Activated CD4-positive, alpha-beta T cell treated with anti-CD3 and anti-CD28 coated beads, Interleukin-2, amount 50 U/mL, for 1 hour (primary cell): ENCODE measurements around the gene STAG3.
"Not testable (repeated sequence)": the region's sequence is repeated elsewhere in the genome, so short reads cannot be mapped to it uniquely, and the experiment has no call there.

Experiments used
- DNase-seq: peaks from one replicate; pipeline ENCODE4 v3.0.0-alpha.2; 2020

The STAG3 gene, protein sequence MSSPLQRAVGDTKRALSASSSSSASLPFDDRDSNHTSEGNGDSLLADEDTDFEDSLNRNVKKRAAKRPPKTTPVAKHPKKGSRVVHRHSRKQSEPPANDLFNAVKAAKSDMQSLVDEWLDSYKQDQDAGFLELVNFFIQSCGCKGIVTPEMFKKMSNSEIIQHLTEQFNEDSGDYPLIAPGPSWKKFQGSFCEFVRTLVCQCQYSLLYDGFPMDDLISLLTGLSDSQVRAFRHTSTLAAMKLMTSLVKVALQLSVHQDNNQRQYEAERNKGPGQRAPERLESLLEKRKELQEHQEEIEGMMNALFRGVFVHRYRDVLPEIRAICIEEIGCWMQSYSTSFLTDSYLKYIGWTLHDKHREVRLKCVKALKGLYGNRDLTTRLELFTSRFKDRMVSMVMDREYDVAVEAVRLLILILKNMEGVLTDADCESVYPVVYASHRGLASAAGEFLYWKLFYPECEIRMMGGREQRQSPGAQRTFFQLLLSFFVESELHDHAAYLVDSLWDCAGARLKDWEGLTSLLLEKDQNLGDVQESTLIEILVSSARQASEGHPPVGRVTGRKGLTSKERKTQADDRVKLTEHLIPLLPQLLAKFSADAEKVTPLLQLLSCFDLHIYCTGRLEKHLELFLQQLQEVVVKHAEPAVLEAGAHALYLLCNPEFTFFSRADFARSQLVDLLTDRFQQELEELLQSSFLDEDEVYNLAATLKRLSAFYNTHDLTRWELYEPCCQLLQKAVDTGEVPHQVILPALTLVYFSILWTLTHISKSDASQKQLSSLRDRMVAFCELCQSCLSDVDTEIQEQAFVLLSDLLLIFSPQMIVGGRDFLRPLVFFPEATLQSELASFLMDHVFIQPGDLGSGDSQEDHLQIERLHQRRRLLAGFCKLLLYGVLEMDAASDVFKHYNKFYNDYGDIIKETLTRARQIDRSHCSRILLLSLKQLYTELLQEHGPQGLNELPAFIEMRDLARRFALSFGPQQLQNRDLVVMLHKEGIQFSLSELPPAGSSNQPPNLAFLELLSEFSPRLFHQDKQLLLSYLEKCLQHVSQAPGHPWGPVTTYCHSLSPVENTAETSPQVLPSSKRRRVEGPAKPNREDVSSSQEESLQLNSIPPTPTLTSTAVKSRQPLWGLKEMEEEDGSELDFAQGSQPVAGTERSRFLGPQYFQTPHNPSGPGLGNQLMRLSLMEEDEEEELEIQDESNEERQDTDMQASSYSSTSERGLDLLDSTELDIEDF

DNA sequence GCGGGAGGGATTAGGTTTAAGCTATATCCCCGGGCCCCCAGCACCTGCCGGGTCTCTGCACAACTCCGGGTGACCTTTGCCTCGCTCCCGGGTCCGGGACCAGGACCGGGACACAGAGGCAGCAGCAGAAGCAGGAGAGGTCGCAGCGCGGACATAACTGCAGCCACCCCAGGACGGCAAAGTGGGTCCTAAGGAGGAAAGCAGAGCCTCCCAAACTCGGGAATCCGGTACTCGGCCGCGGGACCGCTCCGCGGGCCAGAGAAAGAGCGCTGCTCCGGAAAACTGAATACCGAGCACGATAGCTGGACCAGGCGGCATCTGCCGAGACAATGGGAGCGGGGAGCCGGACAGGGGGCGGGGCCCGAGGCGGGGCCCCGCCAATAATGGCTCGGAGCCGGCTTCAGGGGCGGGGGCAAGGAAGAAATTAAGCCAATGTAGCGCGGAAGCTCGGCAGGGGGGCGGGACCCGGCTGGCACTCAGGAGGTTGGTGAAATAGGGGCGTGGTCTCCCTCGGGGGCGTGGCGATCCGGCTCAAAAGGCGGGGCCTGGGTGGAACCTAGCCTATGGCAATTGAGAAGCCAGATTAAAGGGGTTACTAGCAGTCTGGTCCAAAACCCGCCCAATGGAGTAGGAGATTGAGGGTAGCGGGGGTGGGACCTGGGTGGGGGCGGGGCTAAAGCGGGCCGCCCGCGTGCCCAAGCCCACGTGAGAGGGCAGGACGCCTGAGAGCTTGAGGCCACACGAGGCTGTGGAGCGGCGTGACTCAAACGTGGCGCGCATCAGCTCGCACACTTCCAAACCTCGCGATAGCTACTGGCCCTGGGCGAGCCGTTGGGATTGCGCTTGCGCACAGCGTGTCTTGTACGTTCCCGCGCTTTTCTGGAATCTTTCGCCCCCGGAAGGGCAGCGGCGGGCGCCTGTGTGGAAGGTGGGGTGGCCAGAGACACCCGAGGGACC, at the start of gene STAG3, which contains the start of gene GPC2:
TSS of gene STAG3 (plus strand) at position 874 of the 957 bp plus-strand sequence. CDS start 2,639 bp downstream, outside the sequence.
TSS of gene GPC2 (minus strand) at position 337 of the 957 bp plus-strand sequence. CDS start at position 155, 182 bp downstream.
- peak; percentile 98 for DNase-seq

DNA sequence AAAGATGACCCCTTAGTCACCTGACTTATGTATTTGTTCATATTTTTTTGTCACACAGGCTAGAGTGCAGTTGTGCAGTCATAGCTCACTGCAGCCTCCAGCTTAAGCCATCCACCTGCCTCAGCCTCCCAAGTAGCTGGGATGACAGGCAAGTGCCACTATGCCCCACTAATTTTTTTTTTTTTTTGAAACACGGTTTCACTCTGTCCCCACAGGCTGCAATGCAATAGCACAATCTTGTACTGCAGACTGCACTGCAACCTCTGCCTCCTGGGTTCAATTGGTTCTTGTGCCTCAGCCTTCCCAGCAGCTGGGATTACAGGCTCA, 49.1 kb upstream of the STAG3 start:
- no peak for DNase-seq

DNA sequence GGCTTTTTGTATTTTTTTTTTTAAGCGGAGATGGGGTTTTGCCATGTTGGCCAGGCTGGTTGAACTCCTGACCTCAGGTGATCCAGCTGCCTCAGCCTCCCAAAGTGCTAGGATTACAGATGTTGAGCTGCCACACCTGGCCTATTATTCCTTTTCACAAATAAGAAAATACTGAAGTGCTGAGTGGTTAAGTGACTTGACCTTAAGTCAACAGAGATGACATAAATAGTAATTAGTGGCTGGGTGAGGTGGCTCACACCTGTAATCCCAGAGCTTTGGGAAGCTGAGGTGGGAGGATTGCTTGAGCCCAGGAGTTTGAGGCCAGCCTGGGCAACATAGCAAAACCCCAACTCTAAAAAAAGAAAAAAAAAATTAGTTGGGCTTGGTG, 47.5 kb upstream of the STAG3 start:
- not testable (repeated sequence) for DNase-seq

DNA sequence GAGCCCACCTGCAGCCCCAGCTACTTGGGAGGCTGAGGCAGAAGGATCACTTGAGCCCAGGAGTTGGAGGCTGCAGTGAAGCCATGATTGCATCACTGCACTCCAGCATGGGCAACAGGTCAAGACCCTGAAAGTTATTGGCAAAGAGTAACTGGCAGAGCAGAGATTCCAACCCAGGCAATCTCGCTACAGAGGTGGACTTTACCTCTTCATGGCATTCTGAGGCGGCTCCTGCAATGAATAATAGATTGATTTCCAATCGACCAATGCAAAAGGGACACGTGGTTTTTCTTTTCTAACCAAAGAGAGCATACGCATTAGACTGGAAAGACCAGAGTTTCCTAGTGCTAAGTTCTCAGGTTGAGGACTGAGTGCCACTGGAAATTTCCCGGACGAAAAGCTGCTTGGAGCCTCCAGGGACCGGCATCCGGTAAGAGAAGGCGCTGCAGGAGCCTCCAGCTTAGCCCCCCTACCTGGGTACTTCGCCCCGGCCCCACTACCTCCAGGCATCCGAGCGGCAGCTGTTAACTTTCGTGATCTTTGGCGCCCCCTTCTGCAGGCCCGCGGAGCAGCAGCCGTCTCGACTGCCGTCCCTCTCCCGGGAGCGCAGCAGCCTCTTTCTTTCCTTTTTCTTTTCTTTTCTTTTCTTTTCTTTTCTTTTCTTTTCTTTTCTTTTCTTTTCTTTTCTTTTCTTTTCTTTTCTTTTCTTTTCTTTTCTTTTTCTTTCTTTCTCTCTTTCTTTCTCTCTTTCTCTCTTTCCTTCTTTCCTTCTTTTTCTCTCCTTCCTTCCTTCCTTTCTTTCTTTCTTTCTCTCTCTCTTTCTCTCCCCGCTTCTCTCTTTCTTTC, 46.9 kb upstream of the STAG3 start:
- DNase-seq = peak; percentile 87

DNA sequence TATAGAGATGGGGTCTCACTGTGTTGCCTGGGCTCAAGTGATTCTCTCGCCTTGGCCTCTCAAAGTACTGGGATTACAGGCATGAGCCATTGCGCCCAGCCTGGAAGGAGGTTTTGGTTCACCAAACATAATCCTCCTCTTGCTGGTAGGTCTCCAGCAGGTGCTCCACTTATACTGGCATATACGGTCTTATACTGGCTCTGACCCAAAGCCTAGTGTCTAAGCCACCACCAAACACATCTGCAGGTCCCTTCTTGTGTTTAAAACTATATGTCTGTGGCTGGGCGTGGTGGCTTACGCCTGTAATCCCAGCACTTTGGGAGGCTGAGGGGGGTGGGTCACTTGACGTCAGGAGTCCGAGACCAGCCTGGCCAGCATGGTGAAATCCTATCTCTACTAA, 45.6 kb upstream of the STAG3 start:
- no peak for DNase-seq

DNA sequence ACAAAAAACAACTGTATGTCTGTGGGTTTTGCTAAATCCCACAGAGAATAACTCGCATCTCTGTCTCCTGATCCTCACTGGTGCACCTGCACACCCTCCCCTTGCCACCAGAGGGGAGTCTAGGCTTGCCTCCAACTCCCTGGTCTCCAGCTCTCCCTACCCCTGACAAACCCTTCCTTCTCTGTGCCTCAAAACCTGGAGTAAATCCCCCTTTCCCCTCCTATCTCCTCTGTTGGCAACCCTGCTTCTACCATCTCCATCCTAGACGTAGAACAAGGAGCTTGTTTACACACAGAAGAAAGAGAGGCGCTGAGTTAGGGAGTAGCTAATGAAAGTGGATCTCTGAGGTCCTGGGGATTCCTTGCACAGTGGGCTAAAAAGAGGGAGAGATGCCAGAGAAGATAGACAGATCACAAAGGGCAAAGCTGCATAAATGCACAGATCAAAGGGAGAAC, 45.0 kb upstream of the STAG3 start:
- DNase-seq = peak; percentile 63

DNA sequence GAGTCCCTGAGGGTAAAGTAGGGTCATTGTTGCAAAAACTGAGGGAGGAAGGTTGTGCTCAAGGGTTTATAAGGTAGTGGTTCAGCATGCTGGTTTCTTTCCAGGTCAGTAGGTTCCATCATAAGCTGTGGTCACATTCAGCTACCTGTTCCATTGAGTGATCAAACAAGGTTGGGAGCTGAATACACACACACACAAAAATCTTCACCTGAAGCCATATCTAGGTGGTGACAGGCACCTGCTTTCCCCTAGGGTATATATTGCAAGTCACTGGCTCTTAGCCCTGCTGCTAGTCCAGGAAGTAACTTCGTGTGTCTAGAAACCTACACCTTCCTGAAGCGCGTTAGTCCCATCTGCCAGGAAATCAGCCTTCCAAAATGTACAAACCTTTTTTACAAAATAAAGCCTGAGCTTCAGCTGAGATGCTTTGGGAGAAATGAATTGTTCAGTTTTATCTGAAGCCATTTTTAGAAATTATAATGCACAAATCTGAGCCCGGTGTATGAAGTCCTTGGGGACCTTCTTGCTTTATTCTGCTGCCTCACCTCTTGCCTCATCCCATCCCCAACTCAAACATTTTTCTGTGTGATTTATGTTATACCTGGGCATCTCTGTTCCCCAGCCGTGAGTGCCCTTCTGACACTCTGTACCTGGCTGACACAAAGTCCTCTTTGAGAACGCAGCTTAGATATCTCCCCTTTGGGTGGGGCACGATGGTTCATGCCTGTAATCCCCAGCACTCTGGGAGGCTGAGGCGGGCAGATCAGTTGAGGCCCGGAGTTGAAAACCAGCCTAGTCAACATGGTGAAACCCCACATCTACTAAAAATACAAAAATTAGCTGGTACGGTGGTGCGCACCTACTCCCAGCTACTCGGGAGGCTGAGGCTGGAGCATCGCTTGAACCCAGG, 39.6 kb upstream of the STAG3 start:
- DNase-seq = no peak

DNA sequence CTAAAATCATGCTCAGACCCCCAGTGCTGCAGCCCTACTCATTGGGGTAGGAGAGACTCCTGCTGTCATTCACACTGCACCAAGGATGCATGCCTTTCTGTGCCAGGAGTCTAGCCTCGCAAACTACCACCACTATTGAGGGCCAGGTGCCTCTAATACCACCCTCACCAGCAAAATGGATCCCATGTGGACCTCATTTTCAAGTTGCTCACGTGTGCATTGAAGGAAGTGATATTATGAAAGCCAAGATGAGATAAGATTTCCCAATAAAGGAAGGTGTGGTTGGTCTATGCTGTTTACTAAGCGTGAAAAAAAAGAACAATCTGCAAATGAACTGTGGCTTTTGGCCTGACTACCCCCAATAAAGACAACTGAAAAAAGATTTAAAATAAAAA, 36.2 kb upstream of the STAG3 start:
- DNase-seq = no peak

DNA sequence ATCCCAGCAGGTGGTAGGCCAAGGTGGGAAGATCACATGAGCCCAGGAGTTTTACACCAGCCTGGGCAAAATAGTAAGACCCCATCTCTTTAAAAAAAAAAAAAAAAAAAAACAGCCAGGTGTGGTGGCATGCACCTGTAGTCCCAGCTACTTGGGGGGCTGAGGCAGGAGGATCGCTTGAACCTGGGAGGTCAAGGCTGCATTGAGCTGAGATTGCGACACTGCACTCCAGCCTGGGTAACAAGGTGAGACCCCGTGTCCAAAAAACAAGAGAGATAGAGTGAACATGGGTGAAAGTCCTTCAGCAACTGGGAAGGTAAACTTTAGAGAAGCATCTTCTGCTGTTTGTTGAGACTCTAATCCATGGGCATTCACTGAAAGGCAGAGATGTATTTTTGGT, 35.3 kb upstream of the STAG3 start:
- DNase-seq = no peak

DNA sequence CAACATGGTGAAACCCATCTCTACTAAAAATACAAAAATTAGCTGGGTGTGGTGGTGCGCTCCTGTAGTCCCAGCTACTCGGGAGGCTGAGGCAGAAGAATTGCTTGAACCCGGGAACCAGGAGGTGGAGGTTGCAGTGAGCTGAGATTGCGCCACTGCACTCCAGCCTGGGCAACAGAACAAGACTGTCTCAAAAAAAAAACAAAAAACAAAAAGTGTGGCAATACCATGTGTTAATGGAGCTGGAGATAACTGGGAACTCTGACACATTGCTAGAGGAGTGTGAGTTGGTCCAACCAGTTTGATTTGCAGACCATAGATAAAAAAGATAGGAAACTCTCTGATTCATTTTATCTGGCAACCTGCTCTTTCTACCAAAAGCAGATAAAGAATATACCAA, 31.4 kb upstream of the STAG3 start:
- not testable (repeated sequence) for DNase-seq

DNA sequence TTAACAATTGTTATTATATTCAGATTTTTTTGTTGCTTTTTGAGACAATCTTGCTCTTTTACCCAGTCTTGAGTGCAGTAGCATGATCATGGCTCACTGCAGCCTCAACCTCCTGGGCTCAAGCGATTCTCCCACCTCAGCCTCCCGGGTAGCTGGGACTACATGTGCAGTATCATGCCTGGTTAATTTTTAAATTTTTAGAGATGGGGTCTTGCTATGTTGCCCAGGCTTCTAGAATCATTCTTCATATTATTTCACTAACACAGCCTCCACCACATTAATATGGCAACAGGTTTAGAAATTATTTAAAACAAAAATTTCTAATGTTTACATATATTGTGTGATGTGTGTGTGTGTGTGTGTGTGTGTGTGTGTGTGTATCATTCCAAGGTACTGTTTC, 30.4 kb upstream of the STAG3 start:
- DNase-seq = no peak

DNA sequence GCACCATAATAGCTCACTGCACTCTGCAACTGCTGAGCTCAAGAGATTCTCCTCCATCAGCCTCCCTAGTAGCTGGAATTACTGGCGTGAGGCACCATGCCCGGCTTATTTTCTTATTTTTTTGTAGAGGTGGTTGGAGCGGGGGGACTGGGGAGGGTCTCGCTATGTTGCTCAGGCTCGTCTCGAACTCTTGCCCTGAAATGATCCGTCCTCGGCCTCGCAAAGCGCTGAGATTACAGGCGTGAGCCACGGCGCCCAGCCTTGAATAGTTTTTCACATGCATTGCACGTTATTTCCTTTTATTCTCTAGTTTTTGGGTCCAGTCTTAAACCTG, 29.5 kb upstream of the STAG3 start:
- no peak for DNase-seq

DNA sequence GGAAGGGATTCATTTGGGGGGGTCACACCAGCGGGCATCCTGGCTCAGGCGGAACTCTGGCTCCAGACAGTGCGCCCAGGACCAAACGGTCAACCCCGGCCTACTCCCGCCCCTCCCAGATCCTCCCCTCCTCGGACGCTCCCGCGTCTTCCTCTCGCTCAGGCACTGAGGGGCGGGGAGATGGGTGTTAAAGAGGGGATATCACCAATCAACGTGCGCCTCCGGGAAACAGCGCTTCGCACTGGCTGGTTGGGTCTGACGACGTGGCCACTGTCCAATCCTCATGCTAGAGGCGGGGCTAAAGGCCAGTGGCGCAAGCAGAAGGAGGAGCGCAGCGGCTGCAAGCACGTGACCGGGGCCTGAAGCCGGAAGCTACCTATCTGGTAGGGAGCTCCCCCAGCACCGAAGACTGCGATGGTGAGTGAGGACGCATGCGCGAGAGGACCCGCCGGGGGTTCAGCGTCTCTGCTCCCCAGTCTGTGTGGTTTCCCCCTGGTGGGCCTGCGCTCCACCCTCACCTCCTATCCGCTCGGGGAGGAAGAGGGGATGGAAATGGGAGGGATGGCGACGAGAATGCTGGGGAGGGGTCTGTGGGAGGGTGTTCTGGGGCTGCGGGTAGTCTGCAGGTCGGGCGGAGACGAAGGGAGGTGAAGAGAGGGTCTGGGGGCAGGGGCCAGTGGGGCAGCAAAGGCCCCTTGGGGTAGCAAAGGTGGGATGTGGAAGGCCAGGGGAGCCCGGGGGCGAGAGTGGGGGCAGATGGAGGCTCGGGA, 29.0 kb upstream of the STAG3 start, which contains the start of gene LAMTOR4:
TSS of gene LAMTOR4 (plus strand) at position 360 of the 770 bp plus-strand sequence. CDS start at position 415, 55 bp downstream.
- DNase-seq = peak; percentile 96

DNA sequence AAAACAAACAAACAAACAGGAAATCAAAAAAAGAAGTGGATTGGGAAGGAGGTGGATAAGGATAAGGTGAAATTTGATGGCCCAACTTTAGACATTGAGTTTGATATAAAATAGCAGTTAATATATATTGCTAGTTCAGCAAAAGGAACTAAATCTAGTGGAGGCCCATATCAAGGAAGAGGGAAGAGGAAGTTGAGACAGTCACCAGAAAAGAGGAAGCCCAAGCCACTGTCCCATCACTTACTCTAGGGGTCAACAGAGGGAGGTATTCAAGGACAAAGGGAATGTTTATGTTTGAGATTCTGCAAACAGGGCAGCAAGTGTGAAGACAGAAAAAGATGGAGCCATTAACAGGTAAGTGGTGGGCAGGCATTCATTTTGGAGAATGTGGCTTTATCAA, 25.3 kb upstream of the STAG3 start:
- DNase-seq = no peak

DNA sequence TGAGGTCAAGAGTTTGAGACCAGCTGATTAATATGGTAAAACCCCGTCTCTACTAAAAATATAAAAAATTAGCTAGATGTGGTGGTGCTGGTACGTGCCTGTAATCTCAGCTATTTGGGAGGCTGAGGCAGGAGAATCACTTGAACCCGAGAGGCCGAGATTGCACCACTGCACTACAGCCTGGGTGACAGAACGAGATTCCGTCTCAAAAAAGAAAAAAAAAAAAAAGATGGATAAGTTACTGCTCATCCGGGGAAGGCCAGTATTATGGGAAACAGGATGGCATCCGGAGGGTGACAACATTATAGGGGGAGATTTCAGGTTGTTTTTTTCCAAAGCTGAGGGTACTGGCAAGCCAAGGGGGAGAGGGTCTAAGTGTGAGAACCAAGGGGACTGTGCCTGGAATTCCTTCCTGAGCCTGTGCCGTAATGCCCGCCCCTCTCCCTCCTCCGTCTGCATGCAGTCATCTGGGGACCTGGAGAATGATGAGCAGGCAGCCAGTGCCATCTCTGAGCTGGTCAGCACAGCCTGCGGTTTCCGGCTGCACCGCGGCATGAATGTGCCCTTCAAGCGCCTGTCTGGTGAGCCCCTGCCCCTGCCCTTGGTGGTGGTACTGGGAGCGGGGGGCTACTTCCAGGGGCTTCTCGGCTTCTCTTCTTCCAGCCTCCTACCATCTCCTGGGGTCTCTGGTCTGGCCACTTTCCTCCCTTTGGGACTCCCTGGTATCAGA, 24.6 kb upstream of the STAG3 start:
- no peak for DNase-seq

DNA sequence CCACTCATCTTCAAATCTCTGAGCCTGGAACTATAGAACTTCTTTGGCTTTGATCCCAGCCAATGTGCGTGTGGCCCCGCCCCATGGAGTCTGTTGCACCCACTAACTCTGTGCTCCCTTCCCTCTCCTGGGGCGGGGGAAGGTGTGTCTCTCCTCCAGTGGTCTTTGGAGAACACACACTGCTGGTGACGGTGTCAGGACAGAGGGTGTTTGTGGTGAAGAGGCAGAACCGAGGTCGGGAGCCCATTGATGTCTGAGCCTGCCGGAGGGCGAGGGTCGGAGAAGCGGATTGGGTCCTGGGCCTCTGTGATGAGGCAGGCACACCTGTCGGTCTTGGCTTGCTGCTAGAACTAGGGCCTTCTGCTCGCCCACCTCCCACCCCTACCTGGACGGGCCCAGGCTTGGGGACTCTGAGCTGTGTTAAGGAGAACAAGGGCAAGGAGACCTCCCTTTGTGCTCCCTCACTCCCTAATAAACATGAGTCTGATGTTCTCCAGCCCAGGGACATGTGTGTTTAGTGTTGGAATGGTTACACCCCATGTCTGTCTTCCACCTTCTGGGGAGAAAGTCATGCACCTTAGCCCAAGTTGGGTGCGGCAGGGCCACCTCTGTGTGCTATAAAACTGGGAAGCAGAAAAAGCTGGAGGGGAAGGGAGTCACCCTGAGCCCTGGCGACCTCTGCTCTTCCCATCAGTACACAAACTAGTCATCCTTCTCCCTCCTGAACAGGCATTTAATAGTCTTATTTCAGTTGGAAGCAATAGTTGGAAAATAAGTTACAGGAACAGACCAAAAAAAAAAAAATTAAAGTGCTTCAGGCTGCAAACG, 23.8 kb upstream of the STAG3 start:
- no peak for DNase-seq
